Measurements from ENCODE around the gene TOMM70. TPM values are rescaled to one million over a fixed set of nuclear protein-coding genes. Genes with fewer than 3 reads are reported as not detected.

Gene TOMM70
- total RNA-seq, 1 donor from 2014 or later: 36.3 TPM

GRCh38 chr3:100384733-100385525, 16.0 kb downstream of the TOMM70 start:
- peak overlapping the region; percentile 82 for H3K27ac Mint-ChIP-seq (ENCODE audit: unreplicated experiment)
- no peak overlapping the region for H3K4me3 Mint-ChIP-seq (ENCODE audit: unreplicated experiment)
- H3K4me1 Mint-ChIP-seq (ENCODE audit: unreplicated experiment): peaks cover 44% of the 10 kb centered on the region
- DNase-seq (ENCODE audit: extremely low spot score, unreplicated experiment): no peak
- peaks cover 9% of the 10 kb centered on the region for H3K9me3 Mint-ChIP-seq (ENCODE audit: unreplicated experiment)
- H3K36me3 Mint-ChIP-seq (ENCODE audit: unreplicated experiment): peaks cover 31% of the 10 kb centered on the region
- no peak for TF ChIP-seq CTCF (IDR thresholded peaks at IDR 0.05)
- H3K27me3 Mint-ChIP-seq (ENCODE audit: unreplicated experiment): no peaks in the 10 kb centered on the region

- no peak for DNase-seq (ENCODE audit: extremely low spot score, unreplicated experiment)
- H3K4me3 Mint-ChIP-seq (ENCODE audit: unreplicated experiment): no peak overlapping the region
- H3K4me1 Mint-ChIP-seq (ENCODE audit: unreplicated experiment): no peaks in the 10 kb centered on the region
- H3K27ac Mint-ChIP-seq (ENCODE audit: unreplicated experiment): no peak overlapping the region
- no peaks in the 10 kb centered on the region for H3K27me3 Mint-ChIP-seq (ENCODE audit: unreplicated experiment)
- no peaks in the 10 kb centered on the region for H3K9me3 Mint-ChIP-seq (ENCODE audit: unreplicated experiment)
- peaks cover 51% of the 10 kb centered on the region for H3K36me3 Mint-ChIP-seq (ENCODE audit: unreplicated experiment)
- TF ChIP-seq CTCF (IDR thresholded peaks at IDR 0.05): no peak
Measured at GRCh38 chr3:100376301-100376700, 24.6 kb downstream of the TOMM70 start.

GRCh38 chr3:100374521-100374920, 26.4 kb downstream of the TOMM70 start:
- TF ChIP-seq CTCF (IDR thresholded peaks at IDR 0.05): no peak
- no peak overlapping the region for H3K27ac Mint-ChIP-seq (ENCODE audit: unreplicated experiment)
- H3K4me1 Mint-ChIP-seq (ENCODE audit: unreplicated experiment): no peaks in the 10 kb centered on the region
- H3K9me3 Mint-ChIP-seq (ENCODE audit: unreplicated experiment): no peaks in the 10 kb centered on the region
- no peak for DNase-seq (ENCODE audit: extremely low spot score, unreplicated experiment)
- no peaks in the 10 kb centered on the region for H3K27me3 Mint-ChIP-seq (ENCODE audit: unreplicated experiment)
- peaks cover 46% of the 10 kb centered on the region for H3K36me3 Mint-ChIP-seq (ENCODE audit: unreplicated experiment)
- H3K4me3 Mint-ChIP-seq (ENCODE audit: unreplicated experiment): no peak overlapping the region

- H3K27me3 Mint-ChIP-seq (ENCODE audit: unreplicated experiment): no peaks in the 10 kb centered on the region
- H3K36me3 Mint-ChIP-seq (ENCODE audit: unreplicated experiment): peaks cover 53% of the 10 kb centered on the region
- H3K4me1 Mint-ChIP-seq (ENCODE audit: unreplicated experiment): no peaks in the 10 kb centered on the region
- no peak overlapping the region for H3K4me3 Mint-ChIP-seq (ENCODE audit: unreplicated experiment)
- H3K9me3 Mint-ChIP-seq (ENCODE audit: unreplicated experiment): no peaks in the 10 kb centered on the region
- no peak for TF ChIP-seq CTCF (IDR thresholded peaks at IDR 0.05)
- DNase-seq (ENCODE audit: extremely low spot score, unreplicated experiment): no peak
- H3K27ac Mint-ChIP-seq (ENCODE audit: unreplicated experiment): no peak overlapping the region
Measured at GRCh38 chr3:100370756-100371155, 30.1 kb downstream of the TOMM70 start.

GRCh38 chr3:100368441-100368840, 32.4 kb downstream of the TOMM70 start:
- Mint-ChIP-seq H3K27me3 (ENCODE audit: unreplicated experiment) (no peaks in the 10 kb centered on the region), H3K36me3 (ENCODE audit: unreplicated experiment) (peaks cover 64% of the 10 kb centered on the region), H3K27ac (ENCODE audit: unreplicated experiment) (no peak overlapping the region), H3K4me1 (ENCODE audit: unreplicated experiment) (no peaks in the 10 kb centered on the region), H3K9me3 (ENCODE audit: unreplicated experiment) (no peaks in the 10 kb centered on the region), H3K4me3 (ENCODE audit: unreplicated experiment) (no peak overlapping the region)
- TF ChIP-seq CTCF (IDR thresholded peaks at IDR 0.05): no peak
- DNase-seq (ENCODE audit: extremely low spot score, unreplicated experiment): no peak

Measured in osteocyte (in vitro differentiated cells).